Mesendoderm (in vitro differentiated cells): ENCODE measurements around the gene BMP2K.

Experiments
- DNase-seq: peaks from one replicate; pipeline ENCODE4 v3.0.0; 2013
- H2AK5ac ChIP-seq: 2 replicates; pipeline ENCODE4 v1.6.1; 2013; ENCODE audit warnings: low read length, inconsistent platforms
- H2BK120ac ChIP-seq: 2 replicates; pipeline ENCODE4 v1.6.1; 2013; ENCODE audit warnings: low read depth, mild to moderate bottlenecking, low read length, moderate library complexity, mixed read lengths
- H2BK15ac ChIP-seq: replicated peaks from 2 replicates; pipeline ENCODE4 v1.6.1; 2013; ENCODE audit warnings: low read depth, mild to moderate bottlenecking, moderate library complexity
- H2BK5ac ChIP-seq: 2 replicates; pipeline ENCODE4 v1.6.1; 2013; ENCODE audit warnings: low read length, inconsistent platforms
- H3K18ac ChIP-seq: 2 replicates; pipeline ENCODE4 v1.6.1; 2013; ENCODE audit warnings: mild to moderate bottlenecking, low read length, mixed read lengths
- H3K23ac ChIP-seq: one replicate; pipeline ENCODE4 v1.6.1; 2013; ENCODE audit warnings: low read length
- H3K27ac ChIP-seq: 2 replicates; pipeline ENCODE4 v1.5.1; 2013; ENCODE audit warnings: low read depth, mild to moderate bottlenecking, inconsistent platforms, low read length, moderate library complexity
- H3K27me3 ChIP-seq: 2 replicates; pipeline ENCODE4 v1.6.1; 2013; ENCODE audit warnings: low read length, control low read depth, mild to moderate bottlenecking, inconsistent platforms; ENCODE audit not compliant: insufficient read depth, poor library complexity
- H3K36me3 ChIP-seq: 2 replicates; pipeline ENCODE4 v1.6.1; 2013; ENCODE audit warnings: low read length, inconsistent platforms; ENCODE audit not compliant: control insufficient read depth, insufficient read depth
- H3K4ac ChIP-seq: one replicate; pipeline ENCODE4 v1.6.1; 2013; ENCODE audit warnings: low read depth, mild to moderate bottlenecking, low read length, moderate library complexity
- H3K4me1 ChIP-seq: 2 replicates; pipeline ENCODE4 v1.6.1; 2013; ENCODE audit warnings: low read depth, low read length, inconsistent platforms; ENCODE audit not compliant: control insufficient read depth
- H3K4me2 ChIP-seq: 2 replicates; pipeline ENCODE4 v1.6.1; 2013; ENCODE audit warnings: low read length
- H3K4me3 ChIP-seq: 2 replicates; pipeline ENCODE4 v1.5.1; 2013; ENCODE audit warnings: mild to moderate bottlenecking, low read length
- H3K56ac ChIP-seq: one replicate; pipeline ENCODE4 v1.6.1; 2013; ENCODE audit warnings: low read length
- H3K79me1 ChIP-seq: 2 replicates; pipeline ENCODE4 v1.6.1; 2013; ENCODE audit warnings: low read length, inconsistent platforms
- H3K79me2 ChIP-seq: 2 replicates; pipeline ENCODE4 v1.6.1; 2013; ENCODE audit warnings: mild to moderate bottlenecking, low read length; ENCODE audit not compliant: control insufficient read depth, insufficient read depth
- H3K9ac ChIP-seq: 2 replicates; pipeline ENCODE4 v1.6.1; 2013; ENCODE audit warnings: low read length, inconsistent platforms
- H4K5ac ChIP-seq: one replicate; pipeline ENCODE4 v1.6.1; 2013; ENCODE audit warnings: low read length
- H4K8ac ChIP-seq: one replicate; pipeline ENCODE4 v1.6.1; 2013; ENCODE audit warnings: low read depth, mild to moderate bottlenecking, control low read depth, low read length, moderate library complexity
- WGBS: extraction: QIAGEN DNeasy Blood & Tissue Kit; methylation state at CpG from one replicate; pipeline ENCODE4 v1.1.7; 2013; ENCODE audit warnings: low lambda C conversion rate, missing lambda C conversion rate; ENCODE audit not compliant: insufficient coverage; ENCODE audit errors: extremely low coverage; 5-methylcytosine and 5-hydroxymethylcytosine counted together

The BMP2K gene

GRCh38 chr4:78926826-78927225 lies 150.7 kb downstream of the BMP2K start:
- H3K36me3 ChIP-seq, result peaks cover 2% of the 10 kb centered on the region
- no peak for DNase-seq
- WGBS, result no CpG with 5 or more reads among the region's 1 CpG

GRCh38 chr4:78928835-78929234 lies 152.7 kb downstream of the BMP2K start:
- Histone ChIP-seq H3K79me1 (peaks cover 2% of the 10 kb centered on the region), H2BK120ac (no peak overlapping the region), H2BK5ac (no peak overlapping the region), H3K27me3 (no peaks in the 10 kb centered on the region), H4K5ac (no peak overlapping the region), H3K4me2 (no peak overlapping the region), H3K4ac (no peak overlapping the region), H3K4me1 (no peaks in the 10 kb centered on the region), H2BK15ac (no peak overlapping the region), H2AK5ac (no peak overlapping the region), H3K23ac (no peak overlapping the region), H3K36me3 (peaks cover 2% of the 10 kb centered on the region), H3K18ac (no peak overlapping the region), H3K79me2 (no peaks in the 10 kb centered on the region), H3K4me3 (no peak overlapping the region), H3K56ac (no peak overlapping the region), H3K27ac (no peak overlapping the region), H3K9ac (no peak overlapping the region), H4K8ac (no peak overlapping the region)
- WGBS, result no CpG with 5 or more reads among the region's 9 CpGs
- no peak for DNase-seq

More at GRCh38 chr4:78926826-78927225, 150.7 kb downstream of the BMP2K start:
- Histone ChIP-seq H2AK5ac (no peak overlapping the region), H4K8ac (no peak overlapping the region), H3K27me3 (no peaks in the 10 kb centered on the region), H3K56ac (no peak overlapping the region), H2BK120ac (no peak overlapping the region), H3K23ac (no peak overlapping the region), H3K79me1 (peaks cover 2% of the 10 kb centered on the region), H3K9ac (no peak overlapping the region), H3K4me1 (no peaks in the 10 kb centered on the region), H3K4me3 (no peak overlapping the region), H2BK5ac (no peak overlapping the region), H3K4ac (no peak overlapping the region), H3K79me2 (no peaks in the 10 kb centered on the region), H3K18ac (no peak overlapping the region), H2BK15ac (no peak overlapping the region), H3K4me2 (no peak overlapping the region), H4K5ac (no peak overlapping the region), H3K27ac (no peak overlapping the region)

- H3K9ac ChIP-seq, result no peak overlapping the region
- WGBS, result no CpG with 5 or more reads among the region's 6 CpGs
- H3K27ac ChIP-seq, result no peak overlapping the region
- no peak overlapping the region for H3K4me2 ChIP-seq
- no peak overlapping the region for H2AK5ac ChIP-seq
- H3K4ac ChIP-seq, result no peak overlapping the region
- H3K4me3 ChIP-seq, result no peak overlapping the region
- H2BK120ac ChIP-seq, result no peak overlapping the region
- no peak overlapping the region for H2BK5ac ChIP-seq
- H4K5ac ChIP-seq, result no peak overlapping the region
- H3K27me3 ChIP-seq, result no peaks in the 10 kb centered on the region
- H3K18ac ChIP-seq, result no peak overlapping the region
- no peak overlapping the region for H3K56ac ChIP-seq
- no peaks in the 10 kb centered on the region for H3K79me2 ChIP-seq
- H3K4me1 ChIP-seq, result no peaks in the 10 kb centered on the region
- H2BK15ac ChIP-seq, result no peak overlapping the region
- peaks cover 2% of the 10 kb centered on the region for H3K36me3 ChIP-seq
- H3K79me1 ChIP-seq, result peaks cover 2% of the 10 kb centered on the region
- H3K23ac ChIP-seq, result no peak overlapping the region
- H4K8ac ChIP-seq, result no peak overlapping the region
- no peak for DNase-seq
Measured at GRCh38 chr4:78930016-78930629, 154.0 kb downstream of the BMP2K start.

- H2BK15ac ChIP-seq, result no peak overlapping the region
- H3K4me1 ChIP-seq, result peaks cover 13% of the 10 kb centered on the region
- H3K4me2 ChIP-seq, result peak overlapping the region; percentile 17
- peaks cover 12% of the 10 kb centered on the region for H3K79me1 ChIP-seq
- H3K4ac ChIP-seq, result no peak overlapping the region
- no peaks in the 10 kb centered on the region for H3K27me3 ChIP-seq
- no peak overlapping the region for H3K4me3 ChIP-seq
- peaks cover 12% of the 10 kb centered on the region for H3K79me2 ChIP-seq
- DNase-seq, result peak; percentile 54
- no CpG with 5 or more reads among the region's 4 CpGs for WGBS
- H4K5ac ChIP-seq, result no peak overlapping the region
- H4K8ac ChIP-seq, result no peak overlapping the region
- no peak overlapping the region for H2BK120ac ChIP-seq
- no peak overlapping the region for H2BK5ac ChIP-seq
- H3K56ac ChIP-seq, result peak overlapping the region; percentile 53
- no peak overlapping the region for H3K27ac ChIP-seq
- H2AK5ac ChIP-seq, result no peak overlapping the region
- no peak overlapping the region for H3K23ac ChIP-seq
- H3K18ac ChIP-seq, result no peak overlapping the region
- H3K36me3 ChIP-seq, result no peaks in the 10 kb centered on the region
- H3K9ac ChIP-seq, result no peak overlapping the region
Measured at GRCh38 chr4:78936989-78937388, 160.8 kb downstream of the BMP2K start.

- H2AK5ac ChIP-seq, result no peak overlapping the region
- peaks cover 12% of the 10 kb centered on the region for H3K79me1 ChIP-seq
- no peak overlapping the region for H3K4me3 ChIP-seq
- H3K18ac ChIP-seq, result no peak overlapping the region
- no peak overlapping the region for H3K56ac ChIP-seq
- no peaks in the 10 kb centered on the region for H3K36me3 ChIP-seq
- no peak overlapping the region for H2BK5ac ChIP-seq
- H2BK15ac ChIP-seq, result no peak overlapping the region
- no peak overlapping the region for H2BK120ac ChIP-seq
- H3K79me2 ChIP-seq, result peaks cover 12% of the 10 kb centered on the region
- no peak overlapping the region for H3K27ac ChIP-seq
- H4K8ac ChIP-seq, result no peak overlapping the region
- H3K4ac ChIP-seq, result no peak overlapping the region
- H4K5ac ChIP-seq, result no peak overlapping the region
- peaks cover 13% of the 10 kb centered on the region for H3K4me1 ChIP-seq
- H3K4me2 ChIP-seq, result peak overlapping the region; percentile 1
- no peaks in the 10 kb centered on the region for H3K27me3 ChIP-seq
- WGBS, result no CpG with 5 or more reads among the region's 4 CpGs
- DNase-seq, result peak; percentile 48
- no peak overlapping the region for H3K23ac ChIP-seq
- H3K9ac ChIP-seq, result no peak overlapping the region
Measured at GRCh38 chr4:78937837-78938236, 161.7 kb downstream of the BMP2K start.

- Histone ChIP-seq H3K79me1 (peaks cover 12% of the 10 kb centered on the region), H3K79me2 (peaks cover 12% of the 10 kb centered on the region), H3K9ac (peak overlapping the region; percentile 93), H4K8ac (no peak overlapping the region), H3K18ac (no peak overlapping the region), H3K27ac (no peak overlapping the region), H3K56ac (peak overlapping the region; percentile 95), H3K23ac (no peak overlapping the region), H3K4me3 (peak overlapping the region; percentile 95), H3K4me1 (peaks cover 13% of the 10 kb centered on the region), H3K36me3 (no peaks in the 10 kb centered on the region), H3K4ac (no peak overlapping the region), H3K27me3 (no peaks in the 10 kb centered on the region), H2AK5ac (no peak overlapping the region), H2BK120ac (no peak overlapping the region), H2BK15ac (no peak overlapping the region), H4K5ac (no peak overlapping the region), H2BK5ac (no peak overlapping the region), H3K4me2 (peak overlapping the region; percentile 63)
- DNase-seq, result no peak
- WGBS, result no CpG with 5 or more reads among the region's 7 CpGs
Measured at GRCh38 chr4:78938474-78938867, 162.3 kb downstream of the BMP2K start.
